Esophagus muscularis mucosa (tissue), 4 donors: ENCODE measurements around the gene KPNA2.

Experiments used
- CTCF ChIP-seq, 3 experiments: fragments of 200-600 bp in 2 of 3; fragments of 450-650 bp in 1 of 3; sonication (generic) in 2 of 3; IDR thresholded peaks; one replicate each; pipeline ENCODE4 v1.5.1; 2017 to 2019; ENCODE audit warnings: antibody characterized with exemption in 3 of 3, mild to moderate bottlenecking in 2 of 3, moderate library complexity in 1 of 3
- EP300 ChIP-seq: sonication (generic); formaldehyde crosslinking; IDR thresholded peaks from one replicate; pipeline ENCODE4 v1.6.1; 2017; ENCODE audit warnings: antibody characterized with exemption
- POLR2A ChIP-seq: fragments of 450-650 bp; IDR thresholded peaks from one replicate; pipeline ENCODE4 v1.6.1; 2017; ENCODE audit warnings: antibody characterized with exemption, moderate library complexity, mild to moderate bottlenecking, low read depth
- POLR2AphosphoS5 ChIP-seq, 2 donors: sonication (generic); formaldehyde crosslinking; IDR thresholded peaks; one replicate each; pipeline ENCODE4 v1.6.1; 2017; ENCODE audit warnings: antibody characterized with exemption in 2 of 2

- TF ChIP-seq CTCF (IDR thresholded peaks at IDR 0.05) (no peak), POLR2AphosphoS5 (IDR thresholded peaks at IDR 0.05) (no peak), POLR2A (no peak), EP300 (no peak)
These were observed 44.6 kb upstream of the KPNA2 start for GRCh38 chr17:67990909-67991308.
